Measurements from ENCODE around the gene OR10K1.

DNA sequence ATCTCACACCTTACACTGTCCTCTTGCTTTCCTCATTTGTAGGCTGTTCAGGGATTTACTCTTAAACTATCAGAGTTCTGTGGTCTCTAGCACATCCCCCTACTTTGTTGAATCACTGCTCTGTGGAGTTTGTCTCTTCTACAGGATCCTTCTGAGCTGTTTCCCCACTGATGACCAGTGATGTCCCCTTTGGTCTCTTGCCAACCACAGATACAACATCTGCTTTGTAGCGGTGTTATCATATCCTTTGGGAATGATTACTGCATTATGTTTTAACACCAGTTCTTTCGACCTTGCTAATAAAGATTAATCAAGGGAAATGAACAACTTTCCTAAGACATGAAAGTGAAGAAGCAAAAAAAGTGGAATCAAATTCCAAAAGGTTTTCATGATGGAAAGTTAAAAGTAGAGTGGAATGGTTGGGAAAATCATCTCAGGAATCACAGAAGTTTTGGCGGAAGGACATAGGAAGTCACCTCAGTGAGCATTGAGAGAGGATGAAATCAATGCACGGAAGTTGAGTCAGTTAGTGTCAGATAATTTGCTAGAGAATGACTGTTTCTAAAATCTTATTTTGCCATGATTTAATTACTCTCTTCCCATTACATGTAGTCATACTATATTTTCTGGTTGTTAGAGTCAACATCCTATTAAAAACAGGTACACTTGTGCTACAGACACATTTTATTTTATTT lies 46.8 kb upstream of the OR10K1 start:
- TF ChIP-seq, protein P1, sequence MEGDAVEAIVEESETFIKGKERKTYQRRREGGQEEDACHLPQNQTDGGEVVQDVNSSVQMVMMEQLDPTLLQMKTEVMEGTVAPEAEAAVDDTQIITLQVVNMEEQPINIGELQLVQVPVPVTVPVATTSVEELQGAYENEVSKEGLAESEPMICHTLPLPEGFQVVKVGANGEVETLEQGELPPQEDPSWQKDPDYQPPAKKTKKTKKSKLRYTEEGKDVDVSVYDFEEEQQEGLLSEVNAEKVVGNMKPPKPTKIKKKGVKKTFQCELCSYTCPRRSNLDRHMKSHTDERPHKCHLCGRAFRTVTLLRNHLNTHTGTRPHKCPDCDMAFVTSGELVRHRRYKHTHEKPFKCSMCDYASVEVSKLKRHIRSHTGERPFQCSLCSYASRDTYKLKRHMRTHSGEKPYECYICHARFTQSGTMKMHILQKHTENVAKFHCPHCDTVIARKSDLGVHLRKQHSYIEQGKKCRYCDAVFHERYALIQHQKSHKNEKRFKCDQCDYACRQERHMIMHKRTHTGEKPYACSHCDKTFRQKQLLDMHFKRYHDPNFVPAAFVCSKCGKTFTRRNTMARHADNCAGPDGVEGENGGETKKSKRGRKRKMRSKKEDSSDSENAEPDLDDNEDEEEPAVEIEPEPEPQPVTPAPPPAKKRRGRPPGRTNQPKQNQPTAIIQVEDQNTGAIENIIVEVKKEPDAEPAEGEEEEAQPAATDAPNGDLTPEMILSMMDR (IDR thresholded peaks at IDR 0.05): no peak
- TF ChIP-seq POLR2A (IDR thresholded peaks at IDR 0.05): no peak
